ENCODE data around the gene SORCS2.

- no peak for TF ChIP-seq ZNF274 (IDR thresholded peaks at IDR 0.05; ENCODE audit: low read depth, low read length)
- no peak for TF ChIP-seq SUZ12 (IDR thresholded peaks at IDR 0.05; ENCODE audit: extremely low read depth, insufficient read depth, insufficient read length)
Observed at GRCh38 chr4:7540654-7541413, 348.5 kb downstream of the SORCS2 start.
